ENCODE measurements around the gene CDH20. TPM values are rescaled to one million over a fixed set of nuclear protein-coding genes. Genes with fewer than 3 reads are reported as not detected.

CDH20 gene
- polyA plus RNA-seq, 3 donors, result not detected

DNA sequence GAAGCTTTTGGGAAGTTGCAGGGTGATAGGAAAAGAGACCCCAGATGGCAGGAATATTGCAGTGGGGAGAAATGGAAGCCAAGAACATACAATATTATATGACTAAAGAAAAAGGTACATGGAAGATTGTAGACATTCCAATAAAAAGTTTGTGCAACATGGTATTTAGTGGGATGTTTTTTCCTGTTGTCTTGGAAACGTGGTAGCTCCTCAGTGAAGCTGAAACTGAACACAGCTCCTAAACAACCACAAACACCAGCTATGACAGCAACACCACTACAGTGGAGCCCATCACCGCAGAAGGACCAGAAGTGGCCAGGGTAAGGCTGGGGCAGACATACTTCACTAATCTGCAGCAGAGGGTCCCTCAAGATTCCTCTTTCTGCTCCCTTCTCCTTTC lies 246.8 kb downstream of the CDH20 start:
- H3K27me3 ChIP-seq (ENCODE audit: control insufficient read depth in 2 of 2, insufficient read depth in 2 of 2, low read length in 2 of 2), result peaks cover 0 to 19% of the 10 kb centered on the region in 2 donors
- Mint-ChIP-seq H3K4me1 (peaks cover 19% of the 10 kb centered on the region), H3K4me3 (peak overlapping the region in 1 of 2 donors; percentile 78), H3K27ac (no peak overlapping the region), H3K9me3 (peaks cover 0 to 3% (median 1%) of the 10 kb centered on the region in 7 donors), H3K27me3 (ENCODE audit: low read depth in 3 of 3) (peaks cover 21 to 34% (median 32%) of the 10 kb centered on the region in 3 donors), H3K36me3 (no peaks in the 10 kb centered on the region)
- no peaks in the 10 kb centered on the region for H4K20me1 ChIP-seq (ENCODE audit: insufficient read depth, low read length)
- no peaks in the 10 kb centered on the region for H3K36me3 ChIP-seq (replicated peaks in 1 of 2; ENCODE audit: control insufficient read depth in 1 of 2, insufficient read depth in 2 of 2, low read length in 2 of 2)
- H3K4me2 ChIP-seq (replicated peaks; ENCODE audit: extremely low read depth, low read length, poor library complexity, severe bottlenecking), result peak overlapping the region; percentile 45
- TF ChIP-seq, protein P1, sequence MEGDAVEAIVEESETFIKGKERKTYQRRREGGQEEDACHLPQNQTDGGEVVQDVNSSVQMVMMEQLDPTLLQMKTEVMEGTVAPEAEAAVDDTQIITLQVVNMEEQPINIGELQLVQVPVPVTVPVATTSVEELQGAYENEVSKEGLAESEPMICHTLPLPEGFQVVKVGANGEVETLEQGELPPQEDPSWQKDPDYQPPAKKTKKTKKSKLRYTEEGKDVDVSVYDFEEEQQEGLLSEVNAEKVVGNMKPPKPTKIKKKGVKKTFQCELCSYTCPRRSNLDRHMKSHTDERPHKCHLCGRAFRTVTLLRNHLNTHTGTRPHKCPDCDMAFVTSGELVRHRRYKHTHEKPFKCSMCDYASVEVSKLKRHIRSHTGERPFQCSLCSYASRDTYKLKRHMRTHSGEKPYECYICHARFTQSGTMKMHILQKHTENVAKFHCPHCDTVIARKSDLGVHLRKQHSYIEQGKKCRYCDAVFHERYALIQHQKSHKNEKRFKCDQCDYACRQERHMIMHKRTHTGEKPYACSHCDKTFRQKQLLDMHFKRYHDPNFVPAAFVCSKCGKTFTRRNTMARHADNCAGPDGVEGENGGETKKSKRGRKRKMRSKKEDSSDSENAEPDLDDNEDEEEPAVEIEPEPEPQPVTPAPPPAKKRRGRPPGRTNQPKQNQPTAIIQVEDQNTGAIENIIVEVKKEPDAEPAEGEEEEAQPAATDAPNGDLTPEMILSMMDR (IDR thresholded peaks at IDR 0.05), result no peak
- intact Hi-C loops (cut with micrococcal nuclease), result no loop called here
- no peak overlapping the region for H3K4me3 ChIP-seq (replicated peaks in 1 of 3; ENCODE audit: low read depth in 2 of 3, low read length in 3 of 3)
- no peak for DNase-seq
- no peak overlapping the region for H3K27ac ChIP-seq (ENCODE audit: low read depth in 1 of 2, low read length in 2 of 2)
- H3K9me3 ChIP-seq (replicated peaks in 1 of 2; ENCODE audit: control insufficient read depth in 1 of 2, insufficient read depth in 1 of 2, low read length in 2 of 2), result no peaks in the 10 kb centered on the region
- no peak overlapping the region for H2AFZ ChIP-seq (ENCODE audit: insufficient read depth, low read depth, low read length, poor library complexity, severe bottlenecking)
- peaks cover 8 to 12% of the 10 kb centered on the region in 2 donors for H3K4me1 ChIP-seq (ENCODE audit: control insufficient read depth in 1 of 2, insufficient read depth in 2 of 2, low read length in 2 of 2)
- WGBS (ENCODE audit: insufficient coverage), result 100% methylated on average over 1 of the region's 2 CpGs
- no peak overlapping the region for H3K9ac ChIP-seq (ENCODE audit: insufficient read depth, low read length, poor library complexity, severe bottlenecking)
- no peaks in the 10 kb centered on the region for H3K79me2 ChIP-seq (ENCODE audit: insufficient read depth, low read length)

DNA sequence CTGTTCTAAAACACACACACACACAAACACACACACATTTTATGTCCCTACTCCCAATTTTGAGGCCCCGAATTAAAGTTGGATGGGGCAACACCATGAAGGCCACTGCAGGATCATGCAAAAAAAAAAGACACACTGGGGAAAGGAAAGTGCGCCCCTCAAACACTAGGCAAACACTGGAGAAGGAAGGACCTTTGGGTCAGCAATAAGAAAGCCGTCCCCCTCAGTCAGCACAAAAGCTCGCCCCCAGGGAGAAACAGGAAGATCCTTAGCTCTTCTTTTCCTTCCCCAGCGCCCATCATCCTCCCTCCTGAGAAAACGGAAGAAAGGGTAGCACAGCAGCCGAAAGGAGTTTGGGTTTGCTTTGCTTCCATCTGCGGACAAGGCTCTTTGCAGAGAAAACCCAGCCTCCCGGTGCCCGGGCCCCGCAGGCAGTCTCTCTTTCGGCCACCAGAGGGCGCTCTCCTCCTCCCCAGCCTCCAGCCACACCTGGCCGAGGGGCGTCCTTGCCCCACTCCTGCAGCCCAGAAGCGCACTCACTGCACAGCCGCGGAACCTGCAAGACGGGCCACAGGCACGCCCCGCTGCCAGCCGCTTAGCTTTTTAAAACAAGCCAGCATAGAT lies 248.5 kb downstream of the CDH20 start:
- Mint-ChIP-seq H3K27ac (no peak overlapping the region), H3K4me3 (peak overlapping the region; percentile 37 to 79)
- intact Hi-C loops (cut with micrococcal nuclease), result no loop called here

More for the DNA sequence above, 248.5 kb downstream of the CDH20 start:
- Mint-ChIP-seq H3K27me3 (ENCODE audit: low read depth in 3 of 3) (peaks cover 18 to 39% (median 32%) of the 10 kb centered on the region in 3 donors), H3K9me3 (peaks cover 0 to 3% (median 1%) of the 10 kb centered on the region in 7 donors), H3K4me1 (peaks cover 19% of the 10 kb centered on the region), H3K36me3 (no peaks in the 10 kb centered on the region)
- H4K20me1 ChIP-seq (ENCODE audit: insufficient read depth, low read length), result no peaks in the 10 kb centered on the region
- peak overlapping the region in 1 of 3 experiments; percentile 34 for H3K4me3 ChIP-seq (replicated peaks in 1 of 3; ENCODE audit: low read depth in 2 of 3, low read length in 3 of 3)
- H3K27ac ChIP-seq (ENCODE audit: low read depth in 1 of 2, low read length in 2 of 2), result no peak overlapping the region
- H2AFZ ChIP-seq (ENCODE audit: insufficient read depth, low read depth, low read length, poor library complexity, severe bottlenecking), result peak overlapping the region; percentile 48
- peaks cover 11 to 12% of the 10 kb centered on the region in 2 donors for H3K4me1 ChIP-seq (ENCODE audit: control insufficient read depth in 1 of 2, insufficient read depth in 2 of 2, low read length in 2 of 2)
- H3K9me3 ChIP-seq (replicated peaks in 1 of 2; ENCODE audit: control insufficient read depth in 1 of 2, insufficient read depth in 1 of 2, low read length in 2 of 2), result no peaks in the 10 kb centered on the region
- 2% methylated on average over 19 of the region's 22 CpGs for WGBS (ENCODE audit: insufficient coverage)
- peaks cover 0 to 16% of the 10 kb centered on the region in 2 donors for H3K27me3 ChIP-seq (ENCODE audit: control insufficient read depth in 2 of 2, insufficient read depth in 2 of 2, low read length in 2 of 2)
- no peak overlapping the region for H3K9ac ChIP-seq (ENCODE audit: insufficient read depth, low read length, poor library complexity, severe bottlenecking)
- peak; percentile 24 to 53 (median 42) for DNase-seq
- TF ChIP-seq, protein P1 (IDR thresholded peaks at IDR 0.05), result peak; percentile 97
- H3K4me2 ChIP-seq (replicated peaks; ENCODE audit: extremely low read depth, low read length, poor library complexity, severe bottlenecking), result peak overlapping the region; percentile 42
- no peaks in the 10 kb centered on the region for H3K79me2 ChIP-seq (ENCODE audit: insufficient read depth, low read length)
- H3K36me3 ChIP-seq (replicated peaks in 1 of 2; ENCODE audit: control insufficient read depth in 1 of 2, insufficient read depth in 2 of 2, low read length in 2 of 2), result no peaks in the 10 kb centered on the region
